IMR-90 (cell line): Measurements from ENCODE around the gene SH2D1B. TPM values are rescaled to one million over a fixed set of nuclear protein-coding genes. Genes with fewer than 3 reads are reported as not detected.

Source experiments
- ATAC-seq: fragments of 200-7000 bp; cut with Tn5 transposase; 2 replicates; pipeline ENCODE4 v1.9.1; 2020; ENCODE audit warnings: low read depth, mild to moderate bottlenecking, moderate library complexity
- BruUV-seq: library from RNA; stranded (reverse); fragments of 400-500 nt; replicated peaks from 2 replicates; lab custom pipeline; 2021; lab: Mats Ljungman, UMichigan
- CTCF ChIA-PET: fragments of 300-600 bp; formaldehyde crosslinking; extraction: SDS; loops from one replicate; lab custom pipeline; 2021; ENCODE audit warnings: antibody characterized with exemption; lab: Yijun Ruan, JAX
- POLR2A ChIA-PET: fragments of 300-600 bp; sonication (Branson Sonifier 250); formaldehyde crosslinking; loops from one replicate; lab custom pipeline; 2022; ENCODE audit warnings: antibody characterized with exemption; ENCODE audit not compliant: unreplicated experiment; lab: Charles Lee
- DNase-seq: peaks from one replicate; pipeline ENCODE4 v3.0.0; 2013
- H2AFZ ChIP-seq: replicated peaks from 2 replicates; pipeline ENCODE3; 2013; ENCODE audit warnings: low read length, mild to moderate bottlenecking; ENCODE audit not compliant: poor library complexity
- H2AK5ac ChIP-seq: 2 replicates; pipeline ENCODE4 v1.6.1; 2013; ENCODE audit warnings: low read depth, low read length, inconsistent platforms
- H2AK9ac ChIP-seq: replicated peaks from 2 replicates; pipeline ENCODE3; 2013; ENCODE audit warnings: mild to moderate bottlenecking, low read depth, low read length, moderate library complexity; ENCODE audit not compliant: poor library complexity
- H2BK120ac ChIP-seq: 2 replicates; pipeline ENCODE4 v1.6.1; 2013; ENCODE audit warnings: low read depth, low read length, inconsistent platforms
- H2BK15ac ChIP-seq: 3 replicates; pipeline ENCODE4 v1.6.1; 2013; ENCODE audit warnings: low read depth, low read length, inconsistent platforms
- H2BK20ac ChIP-seq: 2 replicates; pipeline ENCODE4 v1.6.1; 2013; ENCODE audit warnings: low read depth, mild to moderate bottlenecking, inconsistent platforms, low read length, moderate library complexity
- H2BK5ac ChIP-seq: 2 replicates; pipeline ENCODE4 v1.6.1; 2013; ENCODE audit warnings: mild to moderate bottlenecking, low read depth, low read length, inconsistent platforms; ENCODE audit not compliant: poor library complexity, severe bottlenecking
- H3K14ac ChIP-seq: replicated peaks from 2 replicates; pipeline ENCODE4 v1.6.1; 2013; ENCODE audit warnings: low read depth, low read length, inconsistent platforms
- H3K18ac ChIP-seq: 2 replicates; pipeline ENCODE4 v1.6.1; 2013; ENCODE audit warnings: low read depth, low read length, control low read depth
- H3K23ac ChIP-seq: 2 replicates; pipeline ENCODE4 v1.6.1; 2013; ENCODE audit warnings: low read depth, low read length, inconsistent platforms
- H3K27ac ChIP-seq: 2 replicates; pipeline ENCODE4 v1.5.1; 2013; ENCODE audit warnings: mild to moderate bottlenecking, control low read depth, low read length; ENCODE audit not compliant: insufficient read depth
- H3K27me3 ChIP-seq: 2 replicates; pipeline ENCODE4 v1.6.1; 2013; ENCODE audit warnings: low read length; ENCODE audit not compliant: control insufficient read depth, insufficient read depth
- H3K36me3 ChIP-seq: 2 replicates; pipeline ENCODE4 v1.6.1; 2013; ENCODE audit warnings: low read length, mixed read lengths; ENCODE audit not compliant: control insufficient read depth, insufficient read depth
- H3K4ac ChIP-seq: 2 replicates; pipeline ENCODE4 v1.6.1; 2013; ENCODE audit warnings: low read depth, low read length, inconsistent platforms
- H3K4me1 ChIP-seq: 2 replicates; pipeline ENCODE4 v1.6.1; 2013; ENCODE audit warnings: low read length, mixed read lengths; ENCODE audit not compliant: control insufficient read depth, insufficient read depth
- H3K4me2 ChIP-seq: 2 replicates; pipeline ENCODE4 v1.6.1; 2013; ENCODE audit warnings: low read depth, mild to moderate bottlenecking, control low read depth, low read length, moderate library complexity
- H3K4me3 ChIP-seq: 2 replicates; pipeline ENCODE4 v1.5.1; 2013; ENCODE audit warnings: low read depth, mild to moderate bottlenecking, control low read depth, low read length, moderate library complexity; ENCODE audit not compliant: insufficient read depth
- H3K56ac ChIP-seq: 2 replicates; pipeline ENCODE4 v1.6.1; 2013; ENCODE audit warnings: low read length, inconsistent platforms; ENCODE audit not compliant: insufficient read depth; ENCODE audit errors: extremely low read depth
- H3K79me1 ChIP-seq, 2 experiments: 2 replicates each; pipeline ENCODE4 v1.6.1; 2013; ENCODE audit warnings: low read length in 2 of 2, inconsistent platforms in 1 of 2, low read depth in 1 of 2
- H3K9ac ChIP-seq: 2 replicates; pipeline ENCODE4 v1.6.1; 2013; ENCODE audit warnings: low read depth, low read length, control low read depth
- H3K9me1 ChIP-seq: 2 replicates; pipeline ENCODE4 v1.6.1; 2013; ENCODE audit warnings: low read length, inconsistent platforms; ENCODE audit not compliant: insufficient read depth
- H3K9me3 ChIP-seq: 2 replicates; pipeline ENCODE4 v1.6.1; 2013; ENCODE audit warnings: low read length; ENCODE audit not compliant: control insufficient read depth, insufficient read depth
- H4K20me1 ChIP-seq: 2 replicates; pipeline ENCODE4 v1.6.1; 2013; ENCODE audit warnings: low read length, inconsistent platforms; ENCODE audit not compliant: insufficient read depth
- H4K5ac ChIP-seq: 2 replicates; pipeline ENCODE4 v1.6.1; 2013; ENCODE audit warnings: mild to moderate bottlenecking, low read depth, low read length, control low read depth
- H4K8ac ChIP-seq, 2 experiments: 2 replicates each; pipeline ENCODE4 v1.6.1; 2013; ENCODE audit warnings: low read depth in 2 of 2, low read length in 2 of 2, control low read depth in 1 of 2, inconsistent platforms in 1 of 2
- H4K91ac ChIP-seq: 2 replicates; pipeline ENCODE4 v1.6.1; 2013; ENCODE audit warnings: low read depth, low read length, inconsistent platforms; ENCODE audit not compliant: insufficient read depth
- BHLHE40 ChIP-seq: fragments of 150-350 bp; IDR thresholded peaks from 2 replicates; pipeline ENCODE4 v1.6.1; 2016; ENCODE audit warnings: mild to moderate bottlenecking, low read depth, low read length
- CEBPB ChIP-seq: IDR thresholded peaks from 2 replicates; pipeline ENCODE4 v1.6.1; 2012; ENCODE audit warnings: low read depth, low read length, improper control_type of control experiment
- CHD1 ChIP-seq: IDR thresholded peaks from 2 replicates; pipeline ENCODE4 v1.6.1; 2012; ENCODE audit warnings: low read depth, low read length, improper control_type of control experiment
- CTCF ChIP-seq: conservative IDR thresholded peaks from 2 replicates; pipeline ENCODE4 v1.5.1; 2012; ENCODE audit warnings: mild to moderate bottlenecking, low read depth, low read length, improper control_type of control experiment
- ELK1 ChIP-seq: fragments of 150-350 bp; IDR thresholded peaks from 2 replicates; pipeline ENCODE4 v1.6.1; 2016; ENCODE audit warnings: low read depth, mild to moderate bottlenecking, low read length, moderate library complexity, borderline replicate concordance
- FOS ChIP-seq: fragments of 150-350 bp; IDR thresholded peaks from 2 replicates; pipeline ENCODE4 v1.6.1; 2016; ENCODE audit warnings: low read depth, low read length
- MAFK ChIP-seq: IDR thresholded peaks from 2 replicates; pipeline ENCODE4 v1.6.1; 2012; ENCODE audit warnings: low read depth, low read length, improper control_type of control experiment
- MAZ ChIP-seq: IDR thresholded peaks from 2 replicates; pipeline ENCODE4 v1.6.1; 2012; ENCODE audit warnings: low read depth, mild to moderate bottlenecking, low read length, improper control_type of control experiment, moderate library complexity, borderline replicate concordance
- MXI1 ChIP-seq: IDR thresholded peaks from 2 replicates; pipeline ENCODE4 v1.6.1; 2012; ENCODE audit warnings: low read depth, mild to moderate bottlenecking, low read length, moderate library complexity, borderline replicate concordance
- NFE2L2 ChIP-seq: fragments of 150-350 bp; IDR thresholded peaks from 2 replicates; pipeline ENCODE4 v1.6.1; 2016; ENCODE audit warnings: low read depth, mild to moderate bottlenecking, low read length
- POLR2A ChIP-seq: IDR thresholded peaks from 2 replicates; pipeline ENCODE4 v1.6.1; 2012; ENCODE audit warnings: mild to moderate bottlenecking, low read depth, low read length
- RAD21 ChIP-seq: IDR thresholded peaks from 2 replicates; pipeline ENCODE4 v1.6.1; 2012; ENCODE audit warnings: low read length, improper control_type of control experiment
- RCOR1 ChIP-seq: IDR thresholded peaks from 2 replicates; pipeline ENCODE4 v1.6.1; 2012; ENCODE audit warnings: mild to moderate bottlenecking, low read length, improper control_type of control experiment; ENCODE audit not compliant: insufficient replicate concordance
- RFX5 ChIP-seq: IDR thresholded peaks from 2 replicates; pipeline ENCODE4 v1.8.0; 2012; ENCODE audit warnings: low read depth, mild to moderate bottlenecking, low read length, moderate library complexity
- SMC3 ChIP-seq: fragments of 150-350 bp; IDR thresholded peaks from 2 replicates; pipeline ENCODE4 v1.6.1; 2016; ENCODE audit warnings: low read depth, mild to moderate bottlenecking, antibody characterized with exemption, low read length, moderate library complexity
- USF2 ChIP-seq: fragments of 150-350 bp; IDR thresholded peaks from 2 replicates; pipeline ENCODE4 v1.6.1; 2017; ENCODE audit warnings: mild to moderate bottlenecking, antibody characterized with exemption, low read length, low read depth
- WGBS, 2 experiments: methylation state at CpG; one replicate each; pipeline versions ENCODE4 v1.1.5 to v1.1.7; 2013; ENCODE audit warnings: missing lambda C conversion rate in 2 of 2; ENCODE audit not compliant: insufficient read length in 1 of 2; ENCODE audit errors: extremely low coverage in 2 of 2; 5-methylcytosine and 5-hydroxymethylcytosine counted together
- dilution Hi-C: fragments of 300-500 bp; cut with HindIII; formaldehyde crosslinking; loops from one replicate; pipeline ENCODE4 v1.14.3; 2018; ENCODE audit warnings: low sequenced_read_pairs; ENCODE audit not compliant: unreplicated experiment
- in situ Hi-C: fragments of 300-500 bp; cut with MboI; formaldehyde crosslinking; loops from 3 replicates; pipeline ENCODE4 v1.14.3; 2019; ENCODE audit warnings: low sequenced_read_pairs, inconsistent platforms, mixed read lengths
- intact Hi-C: fragments of 100-400 bp; cut with micrococcal nuclease; formaldehyde crosslinking; loops from 2 replicates; pipeline ENCODE4 v1.10.0; 2022
- polyA plus RNA-seq, 3 experiments: library from polyadenylated mRNA; depleted of rRNA; stranded (reverse); fragments of >200 nt; gene quantifications; 2 replicates each; pipeline ENCODE4 v1.2.3, GENCODE V29; 2012; ENCODE audit warnings: low replicate concordance in 1 of 3
- total RNA-seq: library from RNA; depleted of rRNA; stranded (reverse); fragments of >200 nt; gene quantifications from 2 replicates; pipeline ENCODE4 v1.2.3, GENCODE V29; 2012

Gene SH2D1B
- total and polyA plus RNA-seq, 2 of the 4 experiments (the other 2 are of a cell fraction) = 0.03 to 0.18 TPM

GRCh38 chr1:162360874-162361260 lies 51.1 kb downstream of the SH2D1B start:
- Histone ChIP-seq H2AK5ac (no peak overlapping the region), H4K20me1 (no peaks in the 10 kb centered on the region), H3K56ac (no peak overlapping the region), H3K4me3 (no peak overlapping the region), H4K5ac (no peak overlapping the region), H2AK9ac (no peak overlapping the region), H2BK15ac (no peak overlapping the region), H3K9me3 (no peaks in the 10 kb centered on the region), H2BK20ac (no peak overlapping the region), H3K4me2 (no peak overlapping the region), H3K23ac (no peak overlapping the region), H2BK120ac (no peak overlapping the region), H4K8ac (no peak overlapping the region), H3K27me3 (peaks cover 11% of the 10 kb centered on the region), H3K27ac (no peak overlapping the region), H3K79me1 (no peaks in the 10 kb centered on the region), H3K14ac (no peak overlapping the region), H3K36me3 (no peaks in the 10 kb centered on the region), H3K4me1 (no peaks in the 10 kb centered on the region), H4K91ac (no peak overlapping the region), H3K18ac (no peak overlapping the region), H2AFZ (no peak overlapping the region), H3K9me1 (no peaks in the 10 kb centered on the region; the same call in 1 of the 2 replicates), H2BK5ac (no peak overlapping the region), H3K9ac (no peak overlapping the region), H3K4ac (no peak overlapping the region)
- dilution Hi-C loops = no loop called here
- ChIA-PET POLR2A (no interaction called here), CTCF (no interaction called here)
- 89% methylated on average over 1 of the region's 4 CpGs; no CpG with 5 or more reads in 1 of the 2 experiments for WGBS, 2 experiments
- DNase-seq (no peak), ATAC-seq (no peak)
- BruUV-seq = no TSS peak
- in situ Hi-C loops = no loop called here
- no peak for TF ChIP-seq MAFK
- TF ChIP-seq FOS = no peak
- TF ChIP-seq RFX5 = no peak
- no peak for TF ChIP-seq POLR2A
- no peak for TF ChIP-seq MAZ
- no peak for TF ChIP-seq ELK1
- TF ChIP-seq CHD1 = no peak
- no peak for TF ChIP-seq NFE2L2
- TF ChIP-seq CEBPB = no peak
- no peak for TF ChIP-seq BHLHE40
- TF ChIP-seq CTCF = no peak
- no peak for TF ChIP-seq SMC3
- no peak for TF ChIP-seq RAD21
- no peak for TF ChIP-seq RCOR1
- no peak for TF ChIP-seq MXI1
- no peak for TF ChIP-seq USF2
- intact Hi-C loops = no loop called here
